GM20000 (cell line): ENCODE measurements around the gene GPR158.

Experiments used
- DNase-seq: peaks from one replicate; pipeline ENCODE4 v3.0.0; 2012; ENCODE audit warnings: low spot score
- CTCF ChIP-seq: IDR thresholded peaks from 2 replicates; pipeline ENCODE4 v1.5.1; 2012; ENCODE audit warnings: mild to moderate bottlenecking, control low read depth; ENCODE audit errors: extremely low read depth, missing control alignments

Gene GPR158

GRCh38 chr10:25393621-25394020, 218.8 kb downstream of the GPR158 start:
- DNase-seq = no peak
- no peak for TF ChIP-seq CTCF

- no peak for DNase-seq
- TF ChIP-seq CTCF = no peak
These were observed 223.9 kb downstream of the GPR158 start for GRCh38 chr10:25398680-25399079.

GRCh38 chr10:25405871-25406270, 231.1 kb downstream of the GPR158 start:
- TF ChIP-seq CTCF = no peak
- DNase-seq = no peak

GRCh38 chr10:25417611-25418010, 242.8 kb downstream of the GPR158 start:
- DNase-seq = no peak
- no peak for TF ChIP-seq CTCF

GRCh38 chr10:25425776-25426175, 251.0 kb downstream of the GPR158 start:
- no peak for DNase-seq
- TF ChIP-seq CTCF = no peak

GRCh38 chr10:25436431-25436830, 261.6 kb downstream of the GPR158 start:
- TF ChIP-seq CTCF = no peak
- no peak for DNase-seq

- TF ChIP-seq CTCF = no peak
- DNase-seq = no peak
These were observed 266.5 kb downstream of the GPR158 start for GRCh38 chr10:25441270-25441669.

GRCh38 chr10:25444266-25444665, 269.5 kb downstream of the GPR158 start:
- no peak for TF ChIP-seq CTCF
- no peak for DNase-seq
